Neural crest cell (in vitro differentiated cells): Measurements from ENCODE around the gene CRYL1. TPM values are rescaled to one million over a fixed set of nuclear protein-coding genes. Genes with fewer than 3 reads are reported as not detected.

ENCODE experiments used
- DNase-seq: peaks from one replicate; pipeline ENCODE4 v3.0.0; 2021; ENCODE audit warnings: low read depth, mixed read lengths, low spot score
- H3K27ac Mint-ChIP-seq: one replicate; pipeline ENCODE4 v1.8.0; 2021; ENCODE audit warnings: mild to moderate bottlenecking, mixed read lengths; ENCODE audit not compliant: unreplicated experiment
- H3K27me3 Mint-ChIP-seq: 2 replicates; pipeline ENCODE4 v1.8.0; 2021; ENCODE audit warnings: low read depth, mild to moderate bottlenecking, mixed read lengths
- H3K36me3 Mint-ChIP-seq: 2 replicates; pipeline ENCODE4 v1.8.0; 2021; ENCODE audit warnings: low read depth, mild to moderate bottlenecking, mixed read lengths
- H3K4me1 Mint-ChIP-seq: 2 replicates; pipeline ENCODE4 v1.8.0; 2021; ENCODE audit warnings: mixed read lengths
- H3K4me3 Mint-ChIP-seq: one replicate; pipeline ENCODE4 v1.8.0; 2021; ENCODE audit warnings: mild to moderate bottlenecking, mixed read lengths
- H3K9me3 Mint-ChIP-seq: 2 replicates; pipeline ENCODE4 v1.8.0; 2021; ENCODE audit warnings: mixed read lengths
- CTCF ChIP-seq: fragments of 200-600 bp; sonication (generic); conservative IDR thresholded peaks from 2 replicates; pipeline ENCODE4 v1.5.0; 2021; ENCODE audit warnings: antibody characterized with exemption, mild to moderate bottlenecking
- total RNA-seq: library from RNA; stranded (reverse); gene quantifications from 2 replicates; pipeline ENCODE4 v1.2.1, GENCODE V29; 2021

The CRYL1 gene
- total RNA-seq, 1 donor from 2014 or later = 19.9 TPM

GRCh38 chr13:20567881-20568528 lies 42.3 kb upstream of the CRYL1 start:
- Mint-ChIP-seq H3K36me3 (peaks cover 39% of the 10 kb centered on the region), H3K9me3 (peaks cover 15% of the 10 kb centered on the region), H3K27me3 (no peaks in the 10 kb centered on the region), H3K4me1 (peaks cover 25% of the 10 kb centered on the region), H3K4me3 (peak overlapping the region; percentile 98), H3K27ac (peak overlapping the region; percentile 99)
- DNase-seq = no peak
- no peak for TF ChIP-seq CTCF

GRCh38 chr13:20566898-20567874 lies 41.5 kb upstream of the CRYL1 start, which contains the start of gene IFT88:
IFT88 (plus strand) TSS chr13:20567157; CDS start chr13:20574386, 7,229 bp downstream.
- peak; percentile 86 for DNase-seq
- H3K9me3 Mint-ChIP-seq = peaks cover 15% of the 10 kb centered on the region
- no peaks in the 10 kb centered on the region for H3K27me3 Mint-ChIP-seq
- peaks cover 18% of the 10 kb centered on the region for H3K4me1 Mint-ChIP-seq
- peaks cover 33% of the 10 kb centered on the region for H3K36me3 Mint-ChIP-seq
- peak within 1 kb of the TSS; percentile 99 for H3K27ac Mint-ChIP-seq
- peak within 1 kb of the TSS; percentile 98 for H3K4me3 Mint-ChIP-seq
- TF ChIP-seq CTCF = no peak

GRCh38 chr13:20566468-20566897 lies 40.8 kb upstream of the CRYL1 start:
- no peak for DNase-seq
- H3K4me3 Mint-ChIP-seq = peak overlapping the region; percentile 98
- no peak for TF ChIP-seq CTCF
- H3K27ac Mint-ChIP-seq = peak overlapping the region; percentile 92
- peaks cover 31% of the 10 kb centered on the region for H3K36me3 Mint-ChIP-seq
- H3K4me1 Mint-ChIP-seq = peaks cover 24% of the 10 kb centered on the region
- H3K27me3 Mint-ChIP-seq = no peaks in the 10 kb centered on the region
- peaks cover 16% of the 10 kb centered on the region for H3K9me3 Mint-ChIP-seq

- H3K4me1 Mint-ChIP-seq = peaks cover 32% of the 10 kb centered on the region
- H3K27ac Mint-ChIP-seq = peak overlapping the region; percentile 48
- DNase-seq = no peak
- peak overlapping the region; percentile 70 for H3K4me3 Mint-ChIP-seq
- no peak for TF ChIP-seq CTCF
- H3K9me3 Mint-ChIP-seq = peaks cover 13% of the 10 kb centered on the region
- no peaks in the 10 kb centered on the region for H3K27me3 Mint-ChIP-seq
- H3K36me3 Mint-ChIP-seq = peaks cover 27% of the 10 kb centered on the region
Observed at GRCh38 chr13:20565115-20565736, 39.6 kb upstream of the CRYL1 start.

- Mint-ChIP-seq H3K4me1 (peaks cover 34% of the 10 kb centered on the region), H3K4me3 (peak overlapping the region; percentile 38), H3K36me3 (peaks cover 19% of the 10 kb centered on the region), H3K9me3 (peaks cover 9% of the 10 kb centered on the region), H3K27ac (peak overlapping the region; percentile 9), H3K27me3 (no peaks in the 10 kb centered on the region)
- no peak for TF ChIP-seq CTCF
- DNase-seq = no peak
Observed at GRCh38 chr13:20561741-20562140, 36.1 kb upstream of the CRYL1 start.
